ENCODE data around the gene CFAP74. TPM values are rescaled to one million over a fixed set of nuclear protein-coding genes. Genes with fewer than 3 reads are reported as not detected.

The CFAP74 gene
- total and polyA plus RNA-seq, 11 donors, result 0.03 to 0.33 (median 0.07) TPM; not detected in 8

DNA sequence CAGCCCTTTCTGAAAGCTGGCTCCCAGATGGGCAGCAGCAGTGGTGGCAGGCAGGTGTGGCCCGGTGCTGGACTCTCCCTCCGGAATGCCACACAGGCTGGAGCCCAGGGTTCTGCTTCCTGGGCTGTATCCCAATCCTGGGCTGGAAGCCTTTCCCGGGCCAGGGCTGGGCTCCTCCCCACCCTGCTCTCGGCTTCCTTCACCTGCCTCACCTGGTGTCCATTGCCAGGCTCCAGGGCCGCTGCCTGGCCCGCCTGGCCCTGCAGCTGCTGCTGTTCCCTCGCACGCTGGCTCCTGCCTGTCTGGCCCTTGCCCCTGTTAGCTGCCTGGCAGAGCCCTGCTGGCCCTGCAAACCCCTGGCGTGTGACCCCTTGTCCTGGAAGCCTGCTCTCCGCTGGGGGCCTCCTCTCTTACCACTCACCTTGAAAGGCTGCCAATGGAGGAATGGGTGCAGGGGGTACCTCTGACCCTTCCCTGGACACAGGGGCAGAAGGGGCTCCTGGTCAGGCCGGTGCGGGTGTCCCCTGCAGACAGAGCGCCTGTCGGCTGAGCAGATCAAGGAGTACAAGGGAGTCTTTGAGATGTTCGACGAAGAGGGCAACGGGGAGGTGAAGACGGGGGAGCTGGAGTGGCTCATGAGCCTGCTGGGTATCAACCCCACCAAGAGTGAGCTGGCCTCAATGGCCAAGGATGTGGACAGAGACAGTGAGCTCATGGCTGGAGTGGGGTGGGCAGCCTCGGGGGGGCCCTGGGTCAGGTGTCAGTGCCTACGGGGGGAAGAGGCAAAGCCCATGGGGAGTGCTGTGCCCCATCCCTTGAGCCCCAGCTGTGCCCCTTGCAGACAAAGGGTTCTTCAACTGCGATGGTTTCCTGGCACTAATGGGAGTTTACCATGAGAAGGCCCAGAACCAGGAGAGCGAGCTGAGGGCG lies 87.4 kb downstream of the CFAP74 start:
- ATAC-seq (no peak), DNase-seq (peak; percentile 6 to 59 (median 21))
- H3K27ac ChIP-seq, result no peak overlapping the region
- intact Hi-C loops (cut with DNase I), result no loop called here
- H3K36me3 ChIP-seq, result no peaks in the 10 kb centered on the region
- TF ChIP-seq POLR2A (IDR thresholded peaks at IDR 0.05), result no peak
- H3K4me1 ChIP-seq, result peaks cover 5 to 22% (median 13%) of the 10 kb centered on the region in 12 donors
- H3K27me3 ChIP-seq, result no peaks in the 10 kb centered on the region
- no peaks in the 10 kb centered on the region for H3K9me3 ChIP-seq
- WGBS, 4 donors, result 91 to 93% (median 92%) methylated on average over 18 to 23 of the region's 23 CpGs
- no peak overlapping the region for H3K4me3 ChIP-seq

DNA sequence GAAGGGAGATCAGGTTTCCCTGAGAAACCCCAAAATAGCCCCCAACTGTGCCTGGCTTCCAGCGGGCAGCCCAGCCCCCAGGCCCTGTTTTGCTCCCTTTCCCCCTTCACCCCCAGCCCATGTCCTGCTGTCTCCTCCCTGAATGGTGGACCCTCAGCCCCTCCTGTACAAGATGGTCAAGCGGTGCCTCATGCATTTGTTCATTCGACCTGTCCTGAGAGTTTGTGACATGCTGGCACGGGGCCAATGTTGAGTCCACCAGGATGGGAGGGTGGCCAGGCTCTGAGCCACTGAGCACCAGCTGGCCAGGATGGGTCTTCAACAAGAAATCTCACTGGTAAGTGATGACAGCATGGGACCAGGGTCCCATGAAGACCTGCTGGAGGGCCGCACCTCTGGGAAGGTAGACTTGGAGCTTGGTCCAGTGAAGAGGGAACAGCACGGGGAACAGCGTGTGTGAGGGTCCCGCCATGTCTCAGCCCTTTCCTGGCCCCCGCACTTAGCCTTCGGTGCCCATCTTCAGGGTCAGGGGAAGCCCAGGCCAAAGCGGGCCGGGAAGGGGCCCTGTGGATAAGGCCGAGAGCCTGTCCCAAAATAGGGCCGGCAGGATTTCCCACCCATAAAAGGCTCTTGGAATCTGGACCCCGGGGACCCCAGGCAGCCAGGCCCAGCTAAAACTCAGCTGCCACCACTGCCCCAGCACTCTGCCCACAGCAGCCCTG lies 88.5 kb downstream of the CFAP74 start, which contains the start of gene CALML6:
Gene CALML6 (plus strand): TSS at position 290 of the 722 bp plus-strand sequence. CDS start 21 bp downstream, at position 311.
- Histone ChIP-seq H3K27ac (no peak within 1 kb of the TSS), H3K36me3 (no peaks in the 10 kb centered on the region), H3K4me1 (peaks cover 5 to 24% (median 13%) of the 10 kb centered on the region in 12 donors), H3K9me3 (no peaks in the 10 kb centered on the region), H3K27me3 (no peaks in the 10 kb centered on the region), H3K4me3 (no peak within 1 kb of the TSS)
- TF ChIP-seq, protein P1, sequence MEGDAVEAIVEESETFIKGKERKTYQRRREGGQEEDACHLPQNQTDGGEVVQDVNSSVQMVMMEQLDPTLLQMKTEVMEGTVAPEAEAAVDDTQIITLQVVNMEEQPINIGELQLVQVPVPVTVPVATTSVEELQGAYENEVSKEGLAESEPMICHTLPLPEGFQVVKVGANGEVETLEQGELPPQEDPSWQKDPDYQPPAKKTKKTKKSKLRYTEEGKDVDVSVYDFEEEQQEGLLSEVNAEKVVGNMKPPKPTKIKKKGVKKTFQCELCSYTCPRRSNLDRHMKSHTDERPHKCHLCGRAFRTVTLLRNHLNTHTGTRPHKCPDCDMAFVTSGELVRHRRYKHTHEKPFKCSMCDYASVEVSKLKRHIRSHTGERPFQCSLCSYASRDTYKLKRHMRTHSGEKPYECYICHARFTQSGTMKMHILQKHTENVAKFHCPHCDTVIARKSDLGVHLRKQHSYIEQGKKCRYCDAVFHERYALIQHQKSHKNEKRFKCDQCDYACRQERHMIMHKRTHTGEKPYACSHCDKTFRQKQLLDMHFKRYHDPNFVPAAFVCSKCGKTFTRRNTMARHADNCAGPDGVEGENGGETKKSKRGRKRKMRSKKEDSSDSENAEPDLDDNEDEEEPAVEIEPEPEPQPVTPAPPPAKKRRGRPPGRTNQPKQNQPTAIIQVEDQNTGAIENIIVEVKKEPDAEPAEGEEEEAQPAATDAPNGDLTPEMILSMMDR (IDR thresholded peaks at IDR 0.05), result no peak
- no peak for TF ChIP-seq POLR2A (IDR thresholded peaks at IDR 0.05)
- DNase-seq (peak in 4 of 5 donors; percentile 10 to 29 (median 24)), ATAC-seq (no peak)
- intact Hi-C loops (cut with DNase I), result no loop called here
- 79 to 99% (median 81%) methylated on average over 12 to 15 of the region's 15 CpGs for WGBS, 4 donors

DNA sequence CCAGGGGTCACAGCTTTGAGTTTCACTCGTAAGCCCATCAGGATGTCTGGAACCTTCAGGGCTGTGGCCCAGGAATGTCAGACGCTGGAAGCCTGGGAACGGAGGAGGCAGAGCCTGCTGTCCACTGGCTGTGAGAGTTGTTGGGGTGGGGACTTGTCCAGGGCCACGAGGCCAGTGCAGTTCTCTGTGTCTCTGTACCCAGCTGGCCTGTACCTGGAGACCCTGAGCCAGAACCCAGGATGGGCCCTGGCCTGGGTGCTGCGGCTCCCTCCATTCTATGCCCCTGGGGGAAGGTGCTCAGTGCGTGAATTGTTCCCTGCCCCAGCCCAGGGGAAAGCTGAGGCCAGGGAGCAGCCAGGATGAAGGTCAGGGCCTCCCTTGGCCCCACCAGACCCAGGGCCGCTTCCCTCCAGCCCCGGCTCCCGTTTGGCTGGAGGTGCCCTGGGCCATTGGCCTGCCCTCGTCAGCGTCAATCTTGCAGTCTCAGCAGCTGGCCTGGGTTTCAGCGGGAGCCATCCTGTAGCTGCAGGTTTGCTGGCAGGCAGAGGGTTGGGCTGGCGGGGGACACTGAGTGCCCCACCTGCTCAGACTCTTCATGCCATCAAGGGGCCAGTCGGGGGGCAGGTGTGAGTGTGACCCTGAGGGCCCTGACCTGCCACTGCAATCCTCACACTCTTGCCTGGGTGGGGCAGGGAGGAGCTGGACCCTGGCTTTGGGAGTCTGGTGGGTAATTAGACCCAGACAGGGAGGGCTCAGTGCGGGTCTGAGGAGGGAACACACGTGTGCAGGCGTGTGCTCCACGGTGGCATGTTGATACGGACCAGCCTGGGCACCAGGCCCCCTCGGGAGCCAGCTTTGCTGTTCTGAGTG lies 89.2 kb downstream of the CFAP74 start:
- intact Hi-C loops (cut with DNase I), result no loop called here
- no peak for TF ChIP-seq POLR2A (IDR thresholded peaks at IDR 0.05)
- TF ChIP-seq, protein P1 (IDR thresholded peaks at IDR 0.05), result no peak
- H3K9me3 ChIP-seq, result no peaks in the 10 kb centered on the region
- H3K4me1 ChIP-seq, result peaks cover 5 to 26% (median 16%) of the 10 kb centered on the region in 12 donors
- DNase-seq (peak in 3 of 5 donors; percentile 6 to 60 (median 21)), ATAC-seq (no peak)
- H3K4me3 ChIP-seq, result no peak overlapping the region
- no peaks in the 10 kb centered on the region for H3K36me3 ChIP-seq
- no peaks in the 10 kb centered on the region for H3K27me3 ChIP-seq
- no peak overlapping the region for H3K27ac ChIP-seq
- WGBS, 4 donors, result 67 to 78% (median 74%) methylated on average over 10 to 20 of the region's 20 CpGs

DNA sequence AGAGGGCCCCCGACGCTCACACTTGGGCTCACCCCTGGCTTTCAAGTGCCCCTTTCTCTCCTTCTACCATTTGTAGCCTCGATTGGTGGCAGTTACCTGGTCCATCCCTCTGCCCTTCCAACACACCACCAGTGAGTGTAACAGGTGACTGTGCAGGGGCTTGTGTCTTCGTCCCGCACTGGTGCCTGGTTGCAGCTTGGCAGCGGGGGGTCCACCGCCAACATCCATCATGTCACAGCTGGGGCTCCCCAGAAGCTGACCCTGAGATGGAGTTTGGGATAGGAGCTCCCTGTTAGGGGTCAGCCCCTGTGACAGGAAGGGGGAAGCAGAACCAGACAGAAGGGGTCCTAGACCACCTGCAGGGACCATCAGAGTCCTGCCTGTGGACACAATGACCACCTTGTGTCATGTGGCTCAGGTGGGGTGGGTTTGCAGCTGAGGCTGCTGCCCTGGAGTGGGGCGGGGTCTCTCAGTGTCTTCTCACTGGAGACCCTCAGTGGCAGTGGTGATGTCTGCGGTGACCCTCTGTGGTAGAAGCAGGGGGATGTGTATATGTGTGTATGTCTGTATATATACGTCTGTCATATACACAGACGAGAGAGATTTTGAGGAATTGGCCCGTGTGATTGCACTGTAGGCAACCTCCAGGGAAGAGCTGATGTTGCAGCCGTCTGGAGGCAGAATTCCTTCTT lies 92.1 kb downstream of the CFAP74 start:
- Histone ChIP-seq H3K9me3 (no peaks in the 10 kb centered on the region), H3K27me3 (no peaks in the 10 kb centered on the region), H3K36me3 (no peaks in the 10 kb centered on the region), H3K4me1 (peaks cover 0 to 27% (median 18%) of the 10 kb centered on the region in 12 donors), H3K27ac (no peak overlapping the region), H3K4me3 (no peak overlapping the region)
- WGBS, 4 donors, result 86 to 89% (median 88%) methylated on average over 13 of the region's 13 CpGs
- ATAC-seq (no peak), DNase-seq (peak in 3 of 5 donors; percentile 6 to 20 (median 14))
- TF ChIP-seq POLR2A (IDR thresholded peaks at IDR 0.05), result no peak
- TF ChIP-seq, protein P1 (IDR thresholded peaks at IDR 0.05), result no peak
- intact Hi-C loops (cut with DNase I), result no loop called here

All from heart left ventricle (tissue), 16 donors.